A673 (cell line): ENCODE measurements around the gene MYL11. TPM values are rescaled to one million over a fixed set of nuclear protein-coding genes. Genes with fewer than 3 reads are reported as not detected.

ENCODE experiments used
- BruUV-seq: library from RNA; stranded (reverse); fragments of 400-500 nt; replicated peaks from 2 replicates; lab custom pipeline; 2021; lab: Mats Ljungman, UMichigan
- CTCF ChIA-PET: fragments of 300-600 bp; sonication (Branson Sonifier 250); formaldehyde crosslinking; loops from one replicate; lab custom pipeline; 2022; ENCODE audit warnings: antibody characterized with exemption; lab: Charles Lee
- POLR2A ChIA-PET: fragments of 300-600 bp; sonication (Branson Sonifier 250); formaldehyde crosslinking; loops from one replicate; lab custom pipeline; 2022; ENCODE audit warnings: antibody characterized with exemption; ENCODE audit not compliant: low non-redundant PET; lab: Charles Lee
- DNase-seq: peaks from one replicate; pipeline ENCODE4 v3.0.0-alpha.2; 2015; ENCODE audit warnings: low spot score
- H3K27ac ChIP-seq: fragments of 200-600 bp; sonication (generic); 2 replicates; pipeline ENCODE4 v1.5.1; 2016; ENCODE audit warnings: mixed run types, low read depth, mild to moderate bottlenecking, mixed read lengths, antibody characterized with exemption, low read length; ENCODE audit not compliant: poor library complexity, severe bottlenecking
- H3K27me3 ChIP-seq: fragments of 200-600 bp; sonication (generic); replicated peaks from 2 replicates; pipeline ENCODE4 v1.6.1; 2017; ENCODE audit warnings: mixed run types, low read depth, mild to moderate bottlenecking, mixed read lengths, antibody characterized with exemption, low read length; ENCODE audit not compliant: insufficient read depth, poor library complexity
- H3K36me3 ChIP-seq: fragments of 200-600 bp; sonication (generic); 2 replicates; pipeline ENCODE4 v1.6.1; 2016; ENCODE audit warnings: mixed run types, mild to moderate bottlenecking, mixed read lengths, antibody characterized with exemption, low read length; ENCODE audit not compliant: insufficient read depth, poor library complexity, severe bottlenecking
- H3K4me1 ChIP-seq: fragments of 200-600 bp; sonication (generic); 2 replicates; pipeline ENCODE4 v1.6.1; 2017; ENCODE audit warnings: mixed run types, mild to moderate bottlenecking, mixed read lengths, antibody characterized with exemption, low read length; ENCODE audit not compliant: insufficient read depth, poor library complexity, severe bottlenecking
- H3K4me3 ChIP-seq: fragments of 200-600 bp; sonication (generic); 2 replicates; pipeline ENCODE4 v1.5.1; 2016; ENCODE audit warnings: low read depth, mixed run types, mild to moderate bottlenecking, mixed read lengths, low read length; ENCODE audit not compliant: poor library complexity, severe bottlenecking
- H3K9me3 ChIP-seq: fragments of 200-600 bp; sonication (generic); 2 replicates; pipeline ENCODE4 v1.6.1; 2016; ENCODE audit warnings: mixed run types, low read depth, mild to moderate bottlenecking, mixed read lengths, antibody characterized with exemption, low read length; ENCODE audit not compliant: poor library complexity, severe bottlenecking
- EZH2 ChIP-seq: fragments of 200-600 bp; sonication (generic); IDR thresholded peaks from 2 replicates; pipeline ENCODE4 v1.6.1; 2017; ENCODE audit warnings: borderline replicate concordance, low read depth, mild to moderate bottlenecking, mixed read lengths, antibody characterized with exemption, low read length; ENCODE audit not compliant: poor library complexity, severe bottlenecking
- intact Hi-C: fragments of 100-400 bp; cut with micrococcal nuclease; formaldehyde crosslinking; loops from one replicate; pipeline ENCODE4 v1.10.0; 2022; ENCODE audit not compliant: unreplicated experiment
- total RNA-seq: library from RNA; stranded (reverse); gene quantifications from 2 replicates; pipeline ENCODE4 v1.2.3, GENCODE V29; 2021
- TF ChIP-seq, protein P1 (sequence below): fragments of 300-800, 200-600 bp; sonication (generic); conservative IDR thresholded peaks from 2 replicates; pipeline ENCODE4 v1.5.1; 2017; ENCODE audit warnings: low read depth, mild to moderate bottlenecking, antibody characterized with exemption, low read length, moderate library complexity, mixed read lengths

Gene MYL11
- total RNA-seq, 1 experiment from 2014 or later: not detected

DNA sequence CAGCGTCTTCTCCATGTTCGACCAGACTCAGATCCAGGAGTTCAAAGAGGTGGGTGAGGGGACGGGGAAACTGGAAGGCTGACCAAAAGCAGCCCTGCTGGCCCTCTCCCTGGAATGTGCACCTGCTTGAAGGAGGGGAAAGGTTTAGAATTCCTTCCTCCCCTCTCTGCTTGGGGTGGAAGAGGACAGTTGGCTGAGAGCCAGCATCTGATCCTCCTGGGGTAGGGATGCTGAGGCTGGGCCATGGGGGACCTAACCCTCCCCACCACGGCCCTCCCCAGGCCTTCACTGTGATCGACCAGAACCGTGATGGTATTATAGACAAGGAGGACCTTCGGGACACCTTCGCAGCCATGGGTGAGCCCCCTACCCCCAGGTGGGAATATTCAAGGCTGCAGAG is 1.3 kb downstream of the MYL11 start:
- DNase-seq: no peak
- intact Hi-C loops: no loop called here
- no peak overlapping the region for H3K4me3 ChIP-seq
- no peaks in the 10 kb centered on the region for H3K9me3 ChIP-seq
- H3K4me1 ChIP-seq: peaks cover 14% of the 10 kb centered on the region
- no peak overlapping the region for H3K27ac ChIP-seq
- ChIA-PET POLR2A (no interaction called here), CTCF (no interaction called here)
- TF ChIP-seq EZH2: no peak
- TF ChIP-seq, protein P1, sequence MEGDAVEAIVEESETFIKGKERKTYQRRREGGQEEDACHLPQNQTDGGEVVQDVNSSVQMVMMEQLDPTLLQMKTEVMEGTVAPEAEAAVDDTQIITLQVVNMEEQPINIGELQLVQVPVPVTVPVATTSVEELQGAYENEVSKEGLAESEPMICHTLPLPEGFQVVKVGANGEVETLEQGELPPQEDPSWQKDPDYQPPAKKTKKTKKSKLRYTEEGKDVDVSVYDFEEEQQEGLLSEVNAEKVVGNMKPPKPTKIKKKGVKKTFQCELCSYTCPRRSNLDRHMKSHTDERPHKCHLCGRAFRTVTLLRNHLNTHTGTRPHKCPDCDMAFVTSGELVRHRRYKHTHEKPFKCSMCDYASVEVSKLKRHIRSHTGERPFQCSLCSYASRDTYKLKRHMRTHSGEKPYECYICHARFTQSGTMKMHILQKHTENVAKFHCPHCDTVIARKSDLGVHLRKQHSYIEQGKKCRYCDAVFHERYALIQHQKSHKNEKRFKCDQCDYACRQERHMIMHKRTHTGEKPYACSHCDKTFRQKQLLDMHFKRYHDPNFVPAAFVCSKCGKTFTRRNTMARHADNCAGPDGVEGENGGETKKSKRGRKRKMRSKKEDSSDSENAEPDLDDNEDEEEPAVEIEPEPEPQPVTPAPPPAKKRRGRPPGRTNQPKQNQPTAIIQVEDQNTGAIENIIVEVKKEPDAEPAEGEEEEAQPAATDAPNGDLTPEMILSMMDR: no peak
- no TSS peak for BruUV-seq
- no peaks in the 10 kb centered on the region for H3K36me3 ChIP-seq
- H3K27me3 ChIP-seq: no peaks in the 10 kb centered on the region

DNA sequence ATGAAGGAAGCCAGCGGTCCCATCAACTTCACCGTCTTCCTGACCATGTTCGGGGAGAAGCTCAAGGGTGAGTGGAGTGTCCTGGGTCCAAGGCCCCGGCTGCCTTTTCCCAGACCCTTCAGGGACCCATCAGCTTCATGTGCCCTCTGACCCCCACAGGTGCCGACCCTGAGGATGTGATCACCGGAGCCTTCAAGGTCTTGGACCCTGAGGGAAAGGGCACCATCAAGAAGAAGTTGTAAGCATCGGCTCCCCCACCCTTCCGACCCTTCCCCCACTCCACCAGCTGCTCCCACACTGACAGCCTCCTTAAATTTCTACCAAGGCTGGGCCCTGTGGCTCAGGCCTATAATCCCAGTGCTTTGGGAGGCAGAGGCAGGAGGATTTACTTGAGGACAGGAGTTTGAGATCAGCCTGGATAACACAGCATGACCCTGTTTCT is 1.9 kb downstream of the MYL11 start:
- intact Hi-C loops: no loop called here

GRCh38 chr16:30377050-30377811 is 2.6 kb downstream of the MYL11 start:
- Histone ChIP-seq H3K27me3 (no peaks in the 10 kb centered on the region), H3K27ac (peak overlapping the region; percentile 100), H3K4me1 (peaks cover 6% of the 10 kb centered on the region), H3K9me3 (no peaks in the 10 kb centered on the region), H3K36me3 (no peaks in the 10 kb centered on the region), H3K4me3 (peak overlapping the region; percentile 88)
- ChIA-PET CTCF (interaction anchor here (0.8 kb wide), 1 partner anchor 221 kb away, joined by 4 read pairs; no protein-coding TSS in a partner anchor), POLR2A (interaction anchor here (0.6 kb wide), 1 partner anchor 50 kb away, joined by 3 read pairs; no protein-coding TSS in a partner anchor)
- DNase-seq: no peak
- BruUV-seq: no TSS peak
- TF ChIP-seq EZH2: no peak
- TF ChIP-seq, protein P1: no peak
- intact Hi-C loops: no loop called here

More for the DNA sequence above, 1.9 kb downstream of the MYL11 start:
- peak overlapping the region; percentile 100 for H3K27ac ChIP-seq
- no peaks in the 10 kb centered on the region for H3K27me3 ChIP-seq
- H3K4me3 ChIP-seq: no peak overlapping the region
- no peaks in the 10 kb centered on the region for H3K36me3 ChIP-seq
- H3K4me1 ChIP-seq: peaks cover 11% of the 10 kb centered on the region
- TF ChIP-seq EZH2: no peak
- TF ChIP-seq, protein P1: no peak
- no peaks in the 10 kb centered on the region for H3K9me3 ChIP-seq
- CTCF ChIA-PET: no interaction called here
- no TSS peak for BruUV-seq
- POLR2A ChIA-PET: no interaction called here
- DNase-seq: no peak
